Measurements from ENCODE around the gene GNAZ.

GNAZ gene

GRCh38 chr22:23064381-23065068, 5.8 kb upstream of the GNAZ start:
- no peak for DNase-seq (ENCODE audit: low read depth)

GRCh38 chr22:23065069-23065451, 5.3 kb upstream of the GNAZ start:
- no peak for DNase-seq (ENCODE audit: low read depth)

GRCh38 chr22:23065495-23066122, 4.7 kb upstream of the GNAZ start:
- DNase-seq (ENCODE audit: low read depth), result no peak

GRCh38 chr22:23066200-23067022, 3.9 kb upstream of the GNAZ start:
- DNase-seq (ENCODE audit: low read depth), result no peak

- DNase-seq (ENCODE audit: low read depth), result no peak
Observed at GRCh38 chr22:23067023-23067650, 3.2 kb upstream of the GNAZ start.

- no peak for DNase-seq (ENCODE audit: low read depth)
Observed at GRCh38 chr22:23067691-23068090, 2.6 kb upstream of the GNAZ start.

- DNase-seq (ENCODE audit: low read depth), result no peak
Observed at GRCh38 chr22:23068096-23068831, 2.1 kb upstream of the GNAZ start.

- no peak for DNase-seq (ENCODE audit: low read depth)
Observed at GRCh38 chr22:23068832-23069385, 1.4 kb upstream of the GNAZ start.

GRCh38 chr22:23069502-23070357, 589 bp upstream of the GNAZ start:
- DNase-seq (ENCODE audit: low read depth), result peak; percentile 78

GRCh38 chr22:23071230-23072076, 1.1 kb downstream of the GNAZ start:
- DNase-seq (ENCODE audit: low read depth), result no peak

GRCh38 chr22:23072077-23072910, 2.0 kb downstream of the GNAZ start:
- no peak for DNase-seq (ENCODE audit: low read depth)

GRCh38 chr22:23072911-23073491, 2.7 kb downstream of the GNAZ start:
- no peak for DNase-seq (ENCODE audit: low read depth)

GRCh38 chr22:23073526-23074229, 3.4 kb downstream of the GNAZ start:
- DNase-seq (ENCODE audit: low read depth), result no peak

GRCh38 chr22:23074451-23074850, 4.1 kb downstream of the GNAZ start:
- DNase-seq (ENCODE audit: low read depth), result no peak

GRCh38 chr22:23075050-23075449, 4.7 kb downstream of the GNAZ start:
- DNase-seq (ENCODE audit: low read depth), result no peak

GRCh38 chr22:23075525-23076216, 5.4 kb downstream of the GNAZ start:
- no peak for DNase-seq (ENCODE audit: low read depth)
